ENCODE measurements around the gene NCF2.
A peak's percentile ranks its signal among the peaks of the same experiment; 100 is the strongest.

Gene NCF2

DNA sequence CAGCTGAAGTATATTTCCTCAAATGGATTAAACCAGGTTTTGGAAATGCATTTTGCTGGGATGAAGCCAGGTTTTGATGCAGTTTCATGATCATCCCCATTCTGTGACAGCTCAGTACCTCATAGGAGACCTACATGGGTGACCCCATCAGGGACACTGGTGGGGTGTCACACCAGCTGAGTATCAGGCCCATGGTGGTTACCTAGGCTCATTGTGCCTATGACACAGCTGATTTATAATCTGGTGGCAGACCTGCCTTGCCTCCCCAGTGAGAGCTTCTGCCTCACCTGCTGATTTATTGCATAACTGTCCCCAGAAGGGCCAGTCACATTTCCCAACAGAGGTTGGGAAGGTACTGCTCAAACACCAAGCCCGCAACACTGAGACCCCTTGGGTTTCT lies 3.8 kb downstream of the NCF2 start:
- DNase-seq (ENCODE audit: insufficient read length, low spot score) (no peak), FAIRE-seq (no peak)

DNA sequence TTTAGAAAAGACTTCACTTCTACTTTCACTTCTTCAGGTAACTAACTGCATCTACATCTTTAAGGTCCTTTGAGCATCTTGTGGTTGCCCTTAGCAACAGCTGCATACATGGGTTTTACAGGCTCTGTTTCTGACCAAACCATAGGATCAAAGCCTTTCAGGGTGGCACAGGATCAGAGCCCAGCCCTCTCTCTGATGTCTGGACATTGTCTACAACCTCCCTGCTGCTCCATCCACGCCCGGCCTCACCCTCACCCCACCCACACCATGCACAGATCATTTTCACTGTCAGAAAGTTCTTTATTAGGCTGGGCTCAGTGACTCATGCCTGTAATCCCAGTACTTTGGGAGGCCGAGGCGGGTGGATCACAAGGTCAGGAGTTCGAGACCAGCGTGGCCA lies 5.2 kb downstream of the NCF2 start:
- DNase-seq (ENCODE audit: insufficient read length, low spot score): no peak
- no peak for FAIRE-seq

DNA sequence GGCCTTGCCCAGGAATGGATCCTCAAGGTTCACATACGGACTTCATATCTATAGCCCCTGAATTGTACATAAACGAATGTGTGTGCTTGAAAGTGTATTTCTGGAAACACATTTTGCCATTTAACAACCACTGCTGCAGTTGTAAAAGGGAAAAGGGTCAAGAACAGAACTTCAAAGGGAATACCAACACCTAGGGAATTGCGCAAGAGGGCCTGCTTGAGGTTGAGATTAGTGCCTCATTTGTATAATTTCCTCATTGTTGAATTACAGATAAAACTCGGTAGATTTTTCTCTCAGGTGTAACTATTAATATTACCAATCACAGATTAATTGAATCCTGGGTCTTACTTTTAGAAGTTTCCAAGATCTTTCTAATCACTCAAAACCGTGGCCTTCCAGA lies 6.1 kb downstream of the NCF2 start:
- DNase-seq (ENCODE audit: insufficient read length, low spot score) (no peak), FAIRE-seq (no peak)

DNA sequence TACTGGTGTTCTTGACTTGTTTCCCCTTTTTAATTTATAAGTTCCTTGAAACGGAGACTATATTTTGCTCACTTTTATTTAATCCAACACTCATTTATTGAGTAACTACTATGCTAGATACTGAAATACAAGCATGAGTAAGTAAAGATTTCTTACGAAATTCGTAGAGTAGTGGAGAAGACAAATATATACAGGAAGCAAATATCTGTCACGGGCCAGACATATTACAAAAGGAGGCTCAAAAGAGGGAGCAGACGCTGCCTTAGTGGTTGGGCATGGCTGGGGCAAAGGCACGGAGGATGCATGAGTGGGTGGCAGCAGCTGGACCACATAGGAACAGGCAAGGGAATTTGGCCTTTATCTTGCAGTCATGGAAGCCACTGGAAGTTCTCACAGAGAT lies 6.8 kb downstream of the NCF2 start:
- DNase-seq (ENCODE audit: insufficient read length, low spot score) (no peak), FAIRE-seq (no peak)

DNA sequence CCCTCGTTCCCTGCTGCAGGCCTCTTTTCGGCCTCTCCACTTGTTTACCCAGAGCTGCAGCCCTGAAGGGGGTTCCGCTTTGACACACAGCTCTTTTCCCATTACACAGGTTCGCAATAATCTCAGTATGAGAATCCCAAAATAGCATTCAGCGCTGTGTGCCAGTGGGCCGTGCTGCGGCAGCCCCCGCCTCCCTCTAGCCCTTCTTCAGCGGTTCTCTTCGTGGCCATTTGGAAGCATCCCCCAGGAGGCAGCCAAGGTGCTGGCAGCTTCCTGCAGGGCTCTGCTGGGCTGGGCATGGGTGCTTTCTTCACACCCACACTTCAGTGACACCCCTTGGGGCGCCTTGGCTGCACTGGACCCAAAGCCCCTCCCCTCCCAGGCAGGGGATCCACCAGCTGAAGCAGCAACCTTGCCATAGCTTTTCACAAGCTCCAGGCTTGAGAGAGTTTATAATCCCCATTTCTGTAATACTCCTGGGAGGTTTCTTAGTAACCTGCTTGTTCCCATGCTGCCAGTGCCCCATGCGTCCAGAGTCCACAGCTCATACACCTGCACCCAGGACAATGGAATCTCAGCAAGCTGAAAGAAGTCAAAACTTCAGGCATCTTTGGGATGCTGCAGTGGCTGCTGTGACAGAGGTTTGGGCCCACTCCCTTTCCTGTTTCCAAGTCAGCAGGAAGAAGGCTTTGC lies 8.1 kb downstream of the NCF2 start:
- FAIRE-seq (no peak), DNase-seq (ENCODE audit: insufficient read length, low spot score) (no peak)

DNA sequence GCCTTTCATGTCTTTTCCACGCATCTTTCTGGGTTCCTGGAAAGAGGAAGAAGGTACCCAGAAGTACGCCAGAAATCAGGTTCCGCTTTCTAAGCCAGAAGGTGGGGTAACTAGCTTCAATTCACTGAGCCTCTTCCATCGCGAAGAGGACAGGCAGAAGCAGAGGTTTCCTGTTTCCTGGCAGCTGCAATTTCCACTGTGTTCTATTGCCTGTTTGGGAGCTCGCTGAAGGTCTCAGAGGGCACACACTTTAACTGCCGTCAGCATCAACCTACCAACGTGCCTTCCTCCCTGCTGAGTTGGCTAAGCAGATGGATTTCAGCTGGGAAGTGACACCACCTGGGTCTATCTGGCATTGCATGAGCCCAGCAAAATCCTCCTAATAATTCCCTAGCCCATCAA lies 10.0 kb downstream of the NCF2 start:
- peak; percentile 87 for FAIRE-seq
- peak; percentile 34 for DNase-seq (ENCODE audit: insufficient read length, low spot score)

DNA sequence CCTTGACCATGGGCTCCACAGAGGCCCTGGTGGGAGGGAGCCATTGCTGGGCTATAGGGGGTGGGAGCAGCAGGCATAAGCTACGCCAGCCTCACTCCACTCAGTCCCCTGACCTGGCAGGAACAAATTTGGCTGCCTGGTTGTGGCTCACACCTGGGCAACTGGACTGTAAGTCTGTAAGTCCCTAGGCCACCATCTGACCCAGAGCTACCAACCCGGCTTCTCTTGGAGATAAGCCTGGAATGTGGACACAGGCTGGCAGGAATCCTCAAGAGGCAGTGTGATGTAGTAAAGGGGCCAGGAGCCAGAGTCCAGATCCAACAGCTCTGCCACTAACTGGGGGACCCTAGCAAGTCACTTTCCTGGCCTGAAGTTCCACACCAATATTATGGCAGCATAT lies 11.4 kb downstream of the NCF2 start:
- DNase-seq (ENCODE audit: insufficient read length, low spot score) (no peak), FAIRE-seq (no peak)

DNA sequence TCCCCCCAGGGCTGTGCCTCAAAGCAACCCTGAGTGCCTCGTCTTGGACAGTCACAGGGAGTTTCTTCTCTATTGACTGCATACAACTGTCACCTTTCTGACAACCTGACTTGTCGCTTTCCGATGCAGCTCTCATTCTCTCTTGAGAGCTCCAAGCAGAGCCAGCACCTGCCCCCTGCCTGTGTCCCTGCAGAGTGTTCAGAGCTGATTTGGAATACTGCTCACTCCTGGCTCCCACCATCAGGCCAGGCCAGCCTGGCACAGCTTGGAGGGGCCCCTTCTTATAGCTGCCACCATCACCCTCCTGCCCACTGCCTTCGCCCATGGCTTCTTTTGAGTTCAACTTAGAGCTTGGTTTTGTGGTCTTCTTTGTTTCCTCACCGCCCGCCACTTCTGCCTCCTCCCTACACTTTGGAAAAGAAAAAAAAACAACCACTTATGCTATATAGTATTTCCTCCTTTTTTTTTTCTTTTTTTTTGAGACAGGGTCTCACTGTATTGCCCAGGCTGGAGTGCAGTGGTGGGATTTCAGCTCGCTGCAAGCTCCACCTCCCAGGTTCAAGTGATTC lies 12.3 kb downstream of the NCF2 start:
- DNase-seq (ENCODE audit: insufficient read length, low spot score) (no peak), FAIRE-seq (no peak)

DNA sequence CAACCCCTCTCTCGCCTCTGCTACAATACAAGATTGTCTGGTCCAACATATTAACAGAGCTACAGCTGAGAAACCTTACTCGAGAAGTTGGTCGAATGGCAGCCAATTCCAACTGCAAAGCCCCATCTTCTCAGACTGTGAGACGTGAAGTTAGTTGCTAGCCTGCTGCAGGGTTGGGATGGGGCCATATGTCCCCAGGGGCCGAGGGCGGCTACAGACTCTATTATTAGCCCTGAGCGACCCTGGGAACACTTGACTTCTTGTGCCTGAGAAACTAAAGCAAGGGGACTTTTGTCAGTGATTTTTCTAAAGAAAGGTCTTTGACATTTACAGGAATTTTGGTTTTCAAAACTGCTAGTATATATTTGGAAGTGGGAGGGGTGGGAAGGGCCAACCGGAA lies 13.7 kb downstream of the NCF2 start:
- FAIRE-seq: no peak
- no peak for DNase-seq (ENCODE audit: insufficient read length, low spot score)

DNA sequence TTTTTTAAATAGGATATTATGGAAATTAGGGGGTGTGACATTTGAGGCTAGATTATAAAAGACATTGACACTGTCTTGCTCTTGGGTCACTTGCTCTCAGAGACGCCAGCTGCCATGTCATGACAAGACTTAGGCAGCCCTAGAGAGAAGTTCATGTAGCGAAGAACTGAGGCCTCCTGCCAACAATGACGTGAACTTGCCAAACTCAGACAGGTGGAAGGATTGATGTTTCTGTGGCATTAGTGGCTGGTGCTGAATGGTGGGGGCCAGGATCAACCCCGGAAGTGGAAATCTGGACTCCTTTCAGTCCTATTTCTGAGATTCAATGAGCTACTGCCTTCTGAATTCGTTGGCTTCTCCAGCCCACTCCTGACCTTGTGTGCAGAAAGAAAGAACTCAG lies 14.7 kb downstream of the NCF2 start:
- FAIRE-seq: no peak

DNA sequence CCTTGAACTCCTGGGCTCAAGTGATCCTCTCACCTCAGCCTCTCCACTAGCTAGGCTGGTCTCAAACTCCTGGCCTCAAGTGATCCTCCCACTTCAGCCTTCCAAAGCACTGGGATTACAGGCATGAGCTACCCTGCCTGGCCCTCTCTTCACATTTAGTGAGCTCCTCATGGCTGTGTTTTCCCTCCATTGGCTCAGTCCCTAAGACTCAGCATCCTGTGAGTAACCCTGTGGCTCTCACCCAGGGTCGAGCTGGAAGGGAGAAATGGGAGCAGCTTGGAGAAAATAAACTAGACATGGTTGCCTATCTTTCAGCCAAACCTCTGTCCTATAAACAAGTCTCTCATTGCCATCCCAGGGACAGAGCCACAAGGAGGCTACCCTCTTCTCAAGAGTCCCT lies 17.5 kb downstream of the NCF2 start:
- no peak for DNase-seq (ENCODE audit: insufficient read length, low spot score)
- no peak for FAIRE-seq

More for the DNA sequence above, 14.7 kb downstream of the NCF2 start:
- DNase-seq (ENCODE audit: insufficient read length, low spot score): no peak

DNA sequence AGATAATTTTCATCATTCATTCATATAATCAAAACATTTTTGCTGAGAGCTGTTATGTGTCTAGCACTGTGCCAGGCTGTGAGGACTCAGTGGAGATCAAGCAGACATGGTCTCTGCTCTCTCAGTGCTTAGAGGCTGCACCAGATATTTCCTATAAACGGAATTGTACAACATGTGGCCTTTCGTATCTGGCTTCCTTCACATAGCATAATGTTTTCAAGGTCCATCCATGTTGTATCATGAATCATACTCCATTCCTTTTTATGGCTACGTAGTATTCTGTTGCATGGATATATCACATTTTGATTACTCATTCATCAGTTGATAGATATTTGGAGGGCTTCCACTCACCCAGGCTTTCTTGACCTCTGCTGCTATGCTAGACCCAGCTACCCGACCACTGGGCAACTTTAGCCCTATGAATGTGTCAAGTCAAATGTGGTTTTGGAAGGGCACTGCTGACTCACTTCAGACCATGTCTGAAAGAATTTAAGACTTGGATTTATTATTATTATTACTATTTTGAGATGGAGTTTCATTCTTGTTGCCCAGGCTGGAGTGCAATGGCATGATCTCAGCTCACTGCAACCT lies 18.5 kb downstream of the NCF2 start:
- DNase-seq (ENCODE audit: insufficient read length, low spot score) (no peak), FAIRE-seq (no peak)

DNA sequence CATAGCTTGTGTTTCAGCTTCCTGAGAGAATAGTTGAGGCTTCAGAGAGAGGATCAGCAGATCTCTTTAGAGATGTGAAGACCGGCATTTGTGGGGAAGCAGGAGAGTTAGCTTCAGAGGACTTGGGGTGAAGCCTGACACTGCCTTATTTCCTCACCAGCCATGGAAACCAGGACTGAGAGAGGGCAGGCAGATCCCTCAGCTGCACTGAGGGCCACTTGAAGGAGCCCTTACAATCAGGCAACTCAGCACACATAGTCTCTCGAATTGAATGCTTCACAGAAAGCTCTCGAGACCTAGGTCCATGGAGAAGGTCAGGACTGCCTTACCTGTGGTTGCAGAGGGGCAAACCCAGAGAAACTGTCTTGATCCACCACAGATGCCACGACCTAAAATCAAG lies 19.8 kb downstream of the NCF2 start:
- FAIRE-seq (no peak), DNase-seq (ENCODE audit: insufficient read length, low spot score) (no peak)

DNA sequence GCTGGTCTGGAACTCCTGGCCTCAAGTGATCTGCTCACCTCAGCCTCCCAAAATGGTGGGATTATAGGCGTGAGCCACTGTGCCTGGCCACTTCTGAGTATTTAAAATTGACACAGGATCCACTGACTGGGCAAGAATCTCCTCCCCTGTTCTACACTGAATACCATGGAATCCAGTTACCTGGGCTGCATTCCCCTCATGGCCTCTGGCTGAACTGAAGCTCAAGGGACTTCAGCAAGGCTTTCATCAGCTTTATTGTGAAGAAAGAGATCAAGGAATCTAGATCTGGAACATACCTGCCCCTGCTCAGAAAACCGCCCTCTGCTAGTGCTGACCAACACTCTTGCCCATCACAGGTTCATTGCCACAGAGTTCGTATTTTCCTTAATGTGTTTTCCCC lies 20.5 kb downstream of the NCF2 start:
- DNase-seq (ENCODE audit: insufficient read length, low spot score): no peak
- FAIRE-seq: no peak

DNA sequence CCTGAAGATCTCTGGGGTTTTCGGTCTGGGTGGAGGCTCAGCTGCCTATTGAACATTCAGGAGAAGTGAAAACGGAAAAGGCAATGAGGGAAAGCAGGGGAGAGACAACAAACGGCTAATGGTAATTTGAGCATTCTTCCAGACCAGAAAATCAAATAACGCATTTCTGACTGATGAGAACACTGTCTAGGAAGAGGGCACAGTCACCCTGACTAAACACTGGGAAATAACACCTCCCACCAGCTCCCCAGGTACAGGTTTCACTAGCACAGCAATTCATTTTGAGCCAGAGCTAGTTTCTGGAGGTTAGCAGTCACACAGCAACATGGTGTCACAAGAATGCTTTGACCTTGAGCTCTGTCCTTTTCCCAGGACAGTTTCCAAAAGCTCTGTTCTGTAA lies 21.1 kb downstream of the NCF2 start:
- FAIRE-seq: no peak
- DNase-seq (ENCODE audit: insufficient read length, low spot score): no peak

DNA sequence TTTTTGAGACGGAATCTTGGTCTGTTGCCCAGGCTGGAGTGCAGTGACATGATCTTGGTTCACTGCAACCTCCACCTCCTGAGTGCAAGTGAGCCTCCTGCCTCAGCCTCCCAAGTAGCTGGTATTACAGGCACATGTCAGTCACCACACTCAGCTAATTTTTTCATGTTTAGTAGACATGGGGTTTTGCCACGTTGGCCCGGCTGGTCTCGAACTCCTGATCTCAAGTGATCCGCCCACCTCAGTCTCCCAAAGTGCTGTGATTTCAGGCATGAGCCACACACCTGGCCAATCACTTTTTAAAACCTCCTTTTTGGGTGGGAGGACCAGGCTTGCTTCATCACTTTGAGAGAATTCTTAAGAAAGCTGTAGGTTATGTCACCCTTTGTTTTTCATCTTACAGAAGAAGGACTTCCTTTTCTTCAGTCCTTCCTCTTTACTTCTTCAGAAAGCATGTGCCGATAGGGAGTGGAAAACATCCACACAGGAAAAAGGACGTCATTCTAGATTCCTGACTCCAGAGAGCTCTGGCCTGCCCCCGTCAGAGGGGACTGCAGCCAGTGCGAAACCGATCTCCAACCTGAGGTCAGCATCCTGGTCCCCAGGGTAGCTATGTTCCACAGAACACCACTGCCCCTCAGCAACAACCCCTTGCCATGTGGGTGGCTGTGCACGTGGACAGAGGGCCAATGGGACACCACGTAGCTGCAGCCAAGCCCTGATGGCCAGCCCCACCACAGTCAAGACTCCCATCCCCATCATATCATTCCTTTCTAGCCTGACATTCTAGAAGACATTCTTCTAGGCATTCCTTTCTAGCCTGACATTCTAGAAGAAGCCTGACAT lies 21.9 kb downstream of the NCF2 start:
- no peak for FAIRE-seq
- no peak for DNase-seq (ENCODE audit: insufficient read length, low spot score)

DNA sequence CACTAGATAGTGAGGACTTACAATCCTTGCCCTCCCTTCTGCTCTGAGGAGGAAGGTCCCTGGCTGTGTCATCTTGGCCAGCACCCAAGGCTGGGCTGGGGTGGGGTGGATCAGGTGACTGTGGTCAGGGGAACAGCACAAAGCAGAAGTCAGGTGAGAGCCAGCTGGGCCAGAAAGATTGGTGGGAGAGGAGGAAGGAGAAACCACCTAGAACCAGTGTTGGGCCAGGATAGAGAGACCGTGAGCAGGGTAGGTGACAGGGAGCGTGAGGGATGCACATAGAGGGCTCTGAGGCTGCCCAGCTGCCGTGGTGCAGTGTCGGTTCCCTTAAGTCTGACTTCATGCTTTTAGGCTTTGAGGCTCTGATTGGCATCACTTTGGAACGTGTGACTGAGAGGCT lies 22.7 kb downstream of the NCF2 start:
- DNase-seq (ENCODE audit: insufficient read length, low spot score) (no peak), FAIRE-seq (no peak)

DNA sequence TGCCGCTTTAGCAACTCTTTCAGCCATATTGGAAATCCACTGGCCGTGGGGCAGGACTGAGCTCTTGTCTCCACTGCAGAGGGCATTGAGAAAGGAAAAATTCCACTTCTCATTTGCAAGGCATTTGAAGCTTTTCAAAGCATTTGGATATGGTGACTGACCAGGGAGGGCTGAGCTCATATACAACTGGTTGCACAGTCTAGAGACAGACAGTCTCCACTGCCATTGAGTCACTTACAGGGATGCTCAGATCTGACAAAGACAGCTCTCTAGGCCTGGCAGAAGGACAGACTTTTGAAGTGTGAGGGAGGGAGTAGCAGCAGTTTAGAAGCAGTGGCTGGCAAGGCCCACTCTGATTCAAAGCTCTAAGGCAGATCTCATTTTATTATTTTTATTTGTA lies 24.2 kb downstream of the NCF2 start:
- no peak for FAIRE-seq
- DNase-seq (ENCODE audit: insufficient read length, low spot score): no peak

DNA sequence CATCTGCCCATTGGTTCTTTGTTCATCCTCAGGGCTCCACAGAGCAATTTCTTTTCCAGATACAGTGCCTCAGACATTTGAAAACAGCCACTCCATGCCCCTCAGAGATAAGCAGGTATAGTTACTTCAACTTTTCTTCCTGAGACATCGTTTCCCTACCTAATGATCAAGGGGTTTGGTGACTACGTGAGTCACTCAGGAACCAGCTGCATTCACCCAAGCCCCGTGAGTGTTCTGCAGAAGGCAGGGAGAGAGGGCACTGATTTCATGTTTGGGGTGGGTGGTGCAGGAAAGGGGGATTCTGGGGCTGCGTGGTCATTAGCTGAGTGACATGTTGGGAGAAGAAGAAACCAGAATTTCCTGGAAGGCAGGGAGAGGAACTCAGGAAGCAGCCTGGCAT lies 25.0 kb downstream of the NCF2 start:
- no peak for DNase-seq (ENCODE audit: insufficient read length, low spot score)
- FAIRE-seq: no peak

DNA sequence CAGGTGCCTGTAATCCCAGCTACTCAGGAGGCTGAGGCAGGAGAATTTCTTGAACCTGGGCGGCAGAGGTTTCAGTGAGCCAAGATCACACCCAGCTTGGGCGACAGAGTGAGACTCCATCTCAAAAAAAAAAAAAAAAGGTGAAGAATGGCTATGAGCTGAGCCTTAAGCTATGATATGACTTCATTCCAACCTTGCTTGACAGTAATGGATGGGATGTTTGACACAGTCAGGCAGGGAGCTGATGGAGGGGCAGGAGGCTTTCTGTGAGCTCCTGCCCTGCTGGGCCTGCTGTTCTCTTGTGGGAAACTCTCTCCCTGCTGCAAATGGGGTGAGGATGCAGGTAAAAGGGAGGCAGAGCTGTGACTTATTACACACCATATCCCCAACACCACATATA lies 27.6 kb downstream of the NCF2 start:
- DNase-seq (ENCODE audit: insufficient read length, low spot score) (no peak), FAIRE-seq (no peak)

DNA sequence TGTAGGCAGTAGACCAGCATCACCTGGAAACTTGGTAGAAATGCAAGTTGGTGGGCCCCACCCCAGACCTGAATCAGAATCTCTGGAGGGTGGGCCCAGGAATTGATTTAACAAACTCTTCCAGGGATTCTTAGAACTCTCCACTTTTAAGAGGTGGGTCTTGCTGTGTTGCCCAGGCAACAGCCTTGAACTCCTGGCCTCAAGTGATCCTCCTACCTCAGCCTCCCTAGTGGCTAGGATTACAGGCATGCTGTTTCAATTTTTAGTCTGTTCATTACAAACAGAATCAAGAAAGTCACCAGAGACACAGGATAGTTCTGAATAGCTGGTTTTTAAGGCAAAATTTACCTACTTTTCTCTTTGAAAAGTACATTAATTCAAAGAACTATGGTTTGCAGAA lies 31.2 kb downstream of the NCF2 start:
- no peak for DNase-seq (ENCODE audit: insufficient read length, low spot score)
- FAIRE-seq: no peak

DNA sequence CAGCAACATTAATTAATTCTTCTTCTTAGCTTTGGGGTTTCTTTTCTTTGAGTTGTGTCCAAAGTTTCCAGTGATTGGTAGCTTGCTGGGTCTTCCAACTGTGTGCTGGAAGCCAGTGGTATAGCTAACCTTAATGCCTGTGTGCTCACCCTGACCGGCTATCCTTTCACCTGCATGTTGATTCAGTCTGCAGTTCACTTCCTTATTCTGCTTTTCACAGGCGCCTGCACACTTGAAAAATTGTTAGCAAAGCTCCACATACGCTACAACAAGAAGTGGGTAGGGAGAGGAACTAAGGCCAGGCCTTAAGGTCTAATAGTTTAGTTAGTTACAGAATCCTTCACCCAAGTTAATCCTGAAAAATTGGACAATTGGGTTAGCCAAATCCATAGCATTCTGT lies 35.7 kb downstream of the NCF2 start:
- no peak for FAIRE-seq
- no peak for DNase-seq (ENCODE audit: insufficient read length, low spot score)

Measured in GM19239 (cell line).